Gastrocnemius medialis (tissue), 4 donors: ENCODE measurements around the gene RBM42.

Experiments
- CTCF ChIP-seq, 5 experiments: fragments of 450-650 bp in 3 of 5; fragments of 200-600 bp in 2 of 5; sonication (generic) in 2 of 5; IDR thresholded peaks in 4 of 5; conservative IDR thresholded peaks in 1 of 5; 1 replicate in 4 of 5; 2 replicates in 1 of 5; pipeline ENCODE4 v1.5.1; 2016 to 2019; ENCODE audit warnings: antibody characterized with exemption in 5 of 5, mild to moderate bottlenecking in 3 of 5, moderate library complexity in 3 of 5
- POLR2A ChIP-seq, 2 donors: fragments of 450-650 bp; IDR thresholded peaks; one replicate each; pipeline ENCODE4 v1.6.1; 2017; ENCODE audit warnings: antibody characterized with exemption in 2 of 2, mild to moderate bottlenecking in 2 of 2, moderate library complexity in 2 of 2

DNA sequence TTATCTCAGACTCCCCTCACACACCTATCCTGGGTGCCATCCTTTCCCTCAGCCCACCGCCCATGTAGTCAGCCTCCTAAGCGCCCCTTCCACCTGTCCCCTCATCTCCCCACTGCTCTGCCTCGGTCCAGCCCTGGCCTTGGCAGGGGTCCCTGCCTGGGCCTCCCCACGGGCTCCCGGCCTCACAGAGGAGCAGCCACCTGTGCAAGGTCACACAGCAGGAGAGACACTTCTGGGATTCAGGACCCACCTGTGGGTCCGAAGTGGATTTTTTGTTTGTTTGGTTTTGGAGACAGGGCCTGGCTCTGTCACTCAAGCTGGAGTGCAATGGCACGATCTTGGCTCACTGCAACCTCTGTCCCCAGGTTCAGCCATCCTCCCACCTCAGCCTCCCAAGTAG lies 36.8 kb downstream of the RBM42 start:
- no peak for TF ChIP-seq CTCF (IDR thresholded peaks at IDR 0.05 in 4 of 5, conservative IDR thresholded peaks at IDR 0.05 in 1 of 5)
- no peak for TF ChIP-seq POLR2A (IDR thresholded peaks at IDR 0.05)
